Measurements from ENCODE around the gene C4orf46.
A peak's percentile ranks its signal among the peaks of the same experiment; 100 is the strongest.

Gene C4orf46

DNA sequence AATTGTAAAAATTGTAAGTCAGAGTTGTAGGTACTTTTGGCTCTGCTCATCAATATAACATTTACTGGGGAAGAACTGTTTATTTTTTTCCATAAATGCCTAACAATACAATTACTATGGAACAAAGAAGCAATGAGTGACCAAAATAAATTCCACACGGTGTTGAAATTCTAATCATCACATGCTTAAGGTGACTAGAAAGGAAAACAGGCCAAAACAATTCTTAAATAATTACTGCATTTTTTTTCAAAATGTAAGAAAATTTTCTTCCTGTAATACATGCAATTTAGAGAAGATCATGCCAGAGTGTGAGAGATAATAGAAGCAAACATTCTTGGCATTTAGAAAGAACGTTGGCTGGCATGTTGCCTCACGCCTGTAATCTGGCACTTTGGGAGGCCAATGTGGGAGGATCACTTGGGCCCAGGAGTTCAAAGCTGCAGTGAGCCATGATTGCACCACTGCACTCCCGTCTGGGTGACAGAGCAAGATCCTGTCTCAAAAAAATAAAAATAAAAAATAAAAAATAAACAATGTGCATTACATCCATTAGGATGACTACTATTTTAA lies 22.5 kb downstream of the C4orf46 start:
- DNase-seq, result no peak

DNA sequence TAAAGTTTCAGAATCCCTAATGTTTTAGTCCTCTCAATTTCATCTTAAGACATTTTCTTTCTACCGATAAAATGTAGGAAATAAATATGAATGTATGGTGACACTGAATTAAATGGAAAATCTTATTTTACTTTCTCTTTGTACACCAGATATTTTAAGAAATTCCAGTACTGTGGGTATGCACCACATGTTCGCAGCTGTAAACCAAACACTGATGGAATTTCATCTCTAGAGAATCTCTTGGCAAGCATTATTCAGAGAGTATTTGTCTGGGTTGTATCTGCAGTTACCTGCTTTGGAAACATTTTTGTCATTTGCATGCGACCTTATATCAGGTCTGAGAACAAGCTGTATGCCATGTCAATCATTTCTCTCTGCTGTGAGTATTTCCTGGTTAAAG lies 26.9 kb downstream of the C4orf46 start:
- no peak for DNase-seq

DNA sequence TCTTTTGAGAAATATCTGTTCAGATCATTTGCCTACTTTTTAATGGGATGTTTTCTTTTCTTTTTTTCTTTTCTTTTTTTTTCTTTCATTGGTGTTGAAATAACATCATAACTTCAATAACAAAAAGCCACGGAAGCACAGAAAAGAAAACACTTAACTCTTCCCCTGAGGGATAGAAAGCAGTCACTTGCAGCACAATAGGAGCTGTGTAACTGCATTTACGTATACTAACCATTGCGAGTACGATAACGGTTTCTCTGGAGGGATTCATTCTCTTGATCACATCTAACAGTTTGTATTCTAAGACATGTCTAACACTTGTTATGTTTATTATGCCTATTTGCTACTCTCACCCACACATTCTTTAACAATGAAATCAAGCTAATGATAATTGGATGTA lies 27.3 kb downstream of the C4orf46 start:
- no peak for DNase-seq

DNA sequence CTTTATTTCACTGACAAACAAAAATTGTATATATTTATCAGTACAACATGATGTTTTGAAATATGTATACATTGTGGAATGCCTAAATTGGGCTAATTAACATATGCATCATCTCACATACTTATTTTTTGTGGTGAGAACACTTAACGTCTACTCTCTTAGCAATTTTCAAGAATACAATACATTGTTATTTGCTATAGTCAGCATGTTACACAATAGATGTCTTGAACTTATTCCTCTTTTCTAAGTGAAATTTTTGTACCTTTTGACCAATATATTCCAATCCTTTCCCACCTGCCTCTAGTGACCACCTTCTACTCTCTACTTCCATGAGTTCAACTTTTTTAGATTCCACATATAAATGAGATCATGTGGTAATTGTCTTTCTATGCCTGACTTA lies 35.1 kb downstream of the C4orf46 start:
- DNase-seq, result no peak

DNA sequence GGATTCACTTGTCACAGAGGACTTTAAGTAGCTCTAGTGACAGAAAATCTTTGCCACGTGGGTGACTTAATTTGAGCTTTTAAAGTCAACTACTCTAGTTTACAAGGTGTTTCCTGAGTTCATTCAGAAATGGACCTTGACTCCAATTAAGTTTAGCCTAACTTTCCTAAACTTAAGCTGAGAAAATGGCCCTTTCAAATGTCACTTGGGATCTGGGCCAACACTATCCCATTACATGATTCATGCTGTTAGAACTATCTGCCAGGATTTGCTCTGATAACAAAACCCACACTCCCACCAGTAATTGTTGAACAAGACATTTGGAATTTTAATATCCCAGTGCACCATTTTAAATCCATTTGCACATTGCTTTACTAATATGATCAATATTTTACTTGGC lies 40.8 kb downstream of the C4orf46 start:
- DNase-seq, result no peak

DNA sequence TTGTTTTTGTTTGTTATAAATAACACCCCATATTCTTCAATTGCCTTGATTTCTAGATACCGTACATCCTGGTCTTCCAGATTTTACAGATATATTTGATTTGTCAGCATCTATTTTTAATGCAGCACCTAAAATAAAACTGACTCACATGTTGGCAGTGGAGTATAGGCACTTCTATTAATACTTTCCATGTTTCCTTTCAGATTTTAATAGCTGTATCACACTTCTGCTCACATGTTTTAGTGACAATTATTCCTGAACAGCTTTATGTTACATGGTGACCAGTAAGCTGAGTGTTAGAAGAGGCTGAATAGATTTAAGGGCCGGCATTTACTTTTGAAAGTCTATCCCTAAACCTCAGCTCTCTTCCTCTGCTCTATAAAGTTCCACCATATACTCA lies 46.1 kb downstream of the C4orf46 start:
- DNase-seq, result no peak

DNA sequence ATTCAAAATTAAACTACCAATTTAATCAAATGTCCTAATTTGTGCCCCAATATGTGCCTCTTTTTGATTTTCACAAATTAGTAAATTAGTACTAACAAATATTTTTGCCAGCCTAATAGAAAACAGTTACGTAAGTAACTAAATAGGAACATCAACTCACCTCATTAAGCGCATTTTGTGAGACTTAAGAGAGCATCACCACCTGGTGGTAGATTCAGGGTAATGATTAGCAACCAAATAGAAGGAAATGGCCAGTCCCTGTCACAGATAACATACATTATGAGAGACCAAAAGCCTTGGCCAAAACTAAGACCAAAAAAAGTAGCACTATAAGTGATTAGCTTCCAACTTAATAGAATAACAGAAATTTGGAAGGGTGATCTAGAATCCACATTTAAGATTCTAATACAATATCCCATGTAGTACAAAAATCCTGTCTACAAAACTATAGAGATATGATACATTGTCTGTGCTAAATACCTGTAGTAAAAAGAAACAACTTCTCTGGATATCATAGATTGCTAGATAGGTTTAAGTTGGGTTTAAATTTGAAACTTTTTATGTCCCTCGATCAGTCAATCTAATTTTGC lies 46.7 kb downstream of the C4orf46 start:
- peak in 1 of 2 experiments; percentile 16 for DNase-seq

DNA sequence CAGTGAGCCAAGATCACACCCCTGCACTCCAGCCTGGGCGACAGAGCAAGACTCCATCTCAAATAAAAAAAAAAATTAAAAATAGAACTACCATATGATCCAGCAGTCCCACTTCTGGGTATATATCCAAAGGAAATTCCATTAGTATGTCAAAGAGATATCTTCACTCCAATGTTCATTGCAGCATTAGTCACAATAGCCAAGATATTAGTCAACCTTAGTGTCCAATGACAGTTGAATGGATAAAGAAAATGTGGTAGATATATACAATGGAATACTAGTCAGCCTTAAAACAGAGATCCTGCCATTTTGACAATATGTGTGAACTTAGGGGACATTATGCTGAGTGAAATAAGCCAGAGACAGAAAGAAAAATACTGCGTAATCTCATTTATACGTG lies 49.4 kb downstream of the C4orf46 start:
- DNase-seq, result no peak

DNA sequence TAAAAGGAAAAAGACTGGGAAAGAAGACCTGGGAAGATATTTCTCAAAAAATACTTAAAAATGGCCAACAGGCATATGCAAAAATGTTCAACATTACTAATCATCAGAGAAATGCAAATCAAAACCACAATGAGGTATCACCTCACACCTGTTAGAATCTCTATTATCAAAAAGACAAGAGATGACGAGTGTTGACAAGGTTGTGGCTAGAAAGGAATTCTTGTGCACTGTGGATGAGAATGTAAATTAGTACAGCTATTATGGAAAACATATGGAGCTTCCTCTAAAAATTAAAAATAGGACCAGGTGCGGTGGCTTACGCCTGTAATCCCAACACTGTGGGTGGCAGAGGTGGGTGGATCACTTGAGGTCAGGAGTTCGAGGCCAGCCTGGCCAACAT lies 50.0 kb downstream of the C4orf46 start:
- no peak for DNase-seq

DNA sequence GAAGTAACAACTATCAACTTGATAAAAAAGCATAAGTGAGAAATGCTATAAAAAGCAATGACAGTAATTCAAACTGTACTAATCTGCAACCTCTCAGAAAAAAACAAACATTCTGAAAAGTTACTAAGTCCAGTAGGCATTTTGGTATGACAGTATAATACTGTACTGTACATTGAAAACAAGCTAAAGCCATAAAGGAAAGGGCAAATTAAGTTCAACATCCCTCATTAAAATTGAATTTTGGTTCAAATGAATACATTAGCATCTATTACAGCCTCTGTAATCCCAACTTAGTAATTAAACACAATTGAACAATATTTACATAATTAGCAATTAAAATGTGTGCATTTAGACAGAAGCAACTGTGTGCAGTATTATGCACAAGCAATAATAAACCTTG lies 53.7 kb downstream of the C4orf46 start:
- no peak for DNase-seq

Measured in SHP77 (cell line).